DMS153 treated with DMSO at 0.1 percent for 48 hours (cell line): ENCODE data around the gene MSI2.
"Not testable (repeated sequence)": the region's sequence is repeated elsewhere in the genome, so short reads cannot be mapped to it uniquely, and the experiment has no call there.

Source experiments
- DNase-seq: peaks from one replicate; lab custom pipeline; 2025; ENCODE audit not compliant: unreplicated experiment; lab: John Stamatoyannopoulos, UW

The MSI2 gene

GRCh38 chr17:57255776-57256681 lies at the start of gene MSI2:
Gene MSI2 (plus strand): TSS chr17:57256523. CDS start chr17:57256743, 220 bp downstream.
- peak; percentile 50 for DNase-seq

DNA sequence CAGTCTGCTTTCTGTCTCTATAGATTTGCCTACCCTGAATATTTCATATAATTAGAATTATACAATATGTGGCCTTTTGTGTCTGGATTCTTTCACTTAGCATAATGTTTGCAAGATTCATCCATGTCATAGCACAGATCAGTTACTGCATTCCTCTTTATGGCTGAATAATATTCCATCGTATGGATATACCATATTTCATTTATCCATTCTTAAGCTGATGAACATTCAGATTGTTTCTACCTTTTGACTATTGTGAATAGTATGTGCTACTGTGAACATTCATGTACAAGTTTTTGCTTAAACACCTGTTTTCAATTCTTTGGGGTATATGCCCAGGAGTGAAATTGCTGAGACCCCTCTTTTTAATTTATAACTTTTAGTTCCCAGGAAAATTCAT lies 49.4 kb upstream of the MSI2 start:
- no peak for DNase-seq

- DNase-seq = no peak
Observed at GRCh38 chr17:57207396-57207795, 48.9 kb upstream of the MSI2 start.

- DNase-seq = no peak
Observed at GRCh38 chr17:57210224-57210553, 46.1 kb upstream of the MSI2 start.

DNA sequence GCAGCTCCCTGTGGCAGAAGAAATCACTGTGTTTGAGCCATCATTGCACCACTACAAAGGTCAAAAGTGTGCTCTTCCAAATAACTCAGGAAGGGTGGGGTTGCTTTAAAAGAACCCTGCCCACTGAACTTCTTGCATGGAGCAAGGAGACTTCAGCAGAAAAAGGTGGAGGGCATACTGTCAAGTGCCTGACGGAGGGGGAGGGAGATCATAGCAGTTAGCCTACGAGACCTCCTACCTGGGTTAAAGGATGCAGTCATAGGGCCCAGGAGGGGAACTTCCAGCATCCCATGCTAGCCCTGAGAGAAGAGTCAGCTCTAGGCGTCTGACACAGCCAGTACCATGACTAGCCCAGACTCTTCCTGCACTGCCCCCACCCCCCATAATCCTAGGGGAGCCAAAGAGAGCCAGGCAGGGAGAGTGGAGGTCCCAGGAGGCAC lies 45.3 kb upstream of the MSI2 start:
- DNase-seq = no peak

DNA sequence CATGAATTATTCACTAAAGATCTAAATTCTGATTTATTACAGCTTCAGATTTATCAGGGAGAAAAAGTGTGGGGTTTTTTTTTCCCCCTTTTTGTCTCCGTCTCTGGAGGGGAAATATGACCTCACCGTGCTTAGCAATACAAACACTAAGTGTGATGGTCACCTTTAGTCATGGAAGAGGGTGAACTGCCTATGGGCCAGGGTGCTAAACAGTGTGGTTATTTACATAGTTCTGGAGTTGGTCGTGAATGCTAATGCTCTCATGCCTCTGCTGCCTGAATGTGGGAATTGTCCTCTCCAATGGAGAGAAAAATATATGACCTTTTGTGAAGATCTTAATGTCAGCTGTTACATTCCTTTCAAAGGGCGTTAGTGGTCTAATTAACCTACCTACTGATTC lies 44.8 kb upstream of the MSI2 start:
- DNase-seq = no peak

DNA sequence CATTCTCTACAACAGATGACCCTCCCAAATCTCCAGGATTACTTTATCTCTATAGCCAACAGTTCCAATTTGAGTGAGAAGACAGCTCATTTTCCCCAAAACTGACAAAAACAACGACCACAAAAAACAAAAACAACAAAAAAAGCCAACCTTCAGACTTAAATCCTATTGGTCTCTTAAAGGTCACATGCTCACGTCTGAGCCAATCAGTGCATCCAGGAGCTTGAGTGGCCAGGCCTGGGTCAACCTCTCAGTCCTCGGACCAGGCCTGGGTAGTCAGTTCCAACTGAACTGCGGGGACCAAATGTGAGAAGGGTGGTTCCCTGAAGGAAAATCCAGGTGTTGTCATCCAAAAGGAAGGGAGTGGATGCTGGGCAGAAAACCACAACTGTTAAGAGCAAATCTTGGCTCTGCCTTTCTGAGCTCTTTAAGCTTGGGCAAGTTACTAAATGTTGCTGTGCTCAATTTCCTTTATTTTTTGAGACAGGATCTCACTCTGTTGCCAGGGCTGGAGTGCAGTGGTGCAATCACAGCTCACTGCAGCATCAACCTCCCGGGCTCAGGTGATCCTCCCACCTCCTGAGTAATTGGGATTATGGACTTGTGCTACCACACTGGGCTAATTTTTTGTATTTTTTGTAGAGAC lies 43.0 kb upstream of the MSI2 start:
- DNase-seq = no peak

DNA sequence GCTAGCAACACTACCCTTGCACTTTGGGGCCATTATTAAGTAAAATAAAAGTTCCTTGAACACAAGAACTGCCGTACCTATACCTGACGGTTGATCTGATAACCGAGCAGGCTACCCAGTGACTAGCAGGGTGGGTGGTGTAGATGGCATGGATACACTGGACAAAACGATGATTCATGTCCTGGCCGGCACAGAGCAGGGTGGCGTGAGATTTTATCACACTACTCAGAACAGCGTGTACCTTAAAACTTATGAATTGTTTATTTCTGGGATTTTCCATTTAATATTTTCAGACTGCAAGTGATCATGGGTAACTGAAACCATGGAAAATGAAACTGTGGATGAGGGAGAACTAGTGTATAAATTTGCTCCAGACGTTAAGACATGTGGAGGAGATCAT lies 41.0 kb upstream of the MSI2 start:
- no peak for DNase-seq

DNA sequence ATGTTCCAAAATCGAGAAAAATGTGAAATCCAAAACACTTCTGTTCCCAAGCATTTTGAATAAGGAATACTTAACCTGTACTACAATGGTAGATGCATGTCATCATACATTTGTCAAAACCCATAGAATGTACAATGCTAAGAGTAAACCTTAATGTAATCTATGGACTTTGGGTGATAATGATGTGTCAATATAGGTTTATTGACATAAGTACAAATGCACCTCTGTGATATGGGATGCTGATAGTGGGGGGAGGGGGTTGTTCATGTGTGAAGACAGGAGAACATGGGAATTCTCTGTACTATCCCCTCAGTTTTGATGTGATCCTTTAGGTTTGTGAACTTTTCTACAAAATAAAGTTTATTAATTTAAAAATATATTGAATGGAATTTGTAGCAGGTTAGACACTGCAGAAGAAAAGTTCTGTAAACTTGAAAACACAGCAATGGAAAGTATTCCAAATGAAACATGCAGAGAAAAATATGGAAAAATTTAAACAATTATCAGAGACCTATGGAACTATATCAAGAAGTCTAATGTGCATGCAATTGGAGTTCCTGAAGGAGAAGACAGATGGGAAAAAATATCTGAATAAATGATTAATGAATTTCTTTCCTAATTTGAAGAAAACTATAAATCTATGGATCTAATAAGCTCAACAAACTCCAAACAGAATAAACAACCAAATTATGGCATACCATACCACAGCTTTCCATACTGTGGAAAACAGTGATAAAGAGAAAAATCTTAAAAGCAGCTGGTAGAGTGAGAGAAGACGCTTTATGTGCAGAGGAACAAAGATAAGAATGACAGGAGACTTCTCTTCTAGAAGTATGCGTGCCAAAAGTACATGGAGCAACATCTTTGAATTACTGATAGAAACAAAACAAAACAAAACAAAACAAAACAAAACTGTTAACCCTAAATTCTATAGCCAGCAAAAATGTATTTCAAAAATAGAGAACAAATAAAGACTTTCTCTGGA lies 34.7 kb upstream of the MSI2 start:
- DNase-seq = no peak

GRCh38 chr17:57222422-57222821 lies 33.9 kb upstream of the MSI2 start:
- DNase-seq = not testable (repeated sequence)

DNA sequence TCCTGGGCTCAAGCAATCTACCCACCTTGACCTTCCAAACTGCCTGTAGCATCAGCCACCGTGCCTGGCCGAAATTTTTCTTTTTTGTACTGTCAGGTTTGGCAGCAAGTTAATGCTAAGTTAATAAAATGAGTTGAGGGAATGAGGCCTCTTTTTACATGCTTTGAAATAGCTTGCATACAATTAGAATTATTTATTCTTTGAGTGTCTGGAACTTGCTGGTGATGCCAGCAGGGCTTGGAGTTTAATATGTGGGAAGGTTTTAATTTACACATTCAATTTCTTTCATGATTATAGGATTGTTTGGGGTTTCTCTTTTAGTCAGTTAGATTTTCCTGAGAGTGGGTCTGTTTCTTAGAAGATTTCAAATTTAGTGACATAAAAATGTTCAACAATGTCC lies 31.2 kb upstream of the MSI2 start:
- DNase-seq = no peak

DNA sequence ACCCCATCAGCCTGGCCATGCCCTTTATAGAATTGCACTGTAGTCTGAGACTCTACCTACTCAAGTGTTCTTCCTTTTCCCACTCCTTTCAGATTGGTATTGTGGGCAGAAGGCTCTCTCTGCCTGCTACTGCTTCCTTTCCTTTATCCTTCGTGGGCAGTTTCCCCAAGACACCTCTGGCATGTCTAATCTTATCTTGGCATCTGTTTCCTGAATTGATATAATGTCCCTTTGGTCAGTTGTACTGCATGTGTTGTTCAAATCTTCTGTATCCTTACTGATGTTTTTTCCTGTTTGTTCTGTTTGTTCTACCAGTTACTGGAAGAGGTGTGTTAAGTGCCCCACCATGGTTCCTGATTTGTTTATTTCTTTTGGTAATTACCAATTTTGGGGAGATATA lies 29.5 kb upstream of the MSI2 start:
- no peak for DNase-seq

- DNase-seq = no peak
Observed at GRCh38 chr17:57228911-57229310, 27.4 kb upstream of the MSI2 start.

- no peak for DNase-seq
Observed at GRCh38 chr17:57234061-57234738, 22.1 kb upstream of the MSI2 start.

GRCh38 chr17:57234739-57235092 lies 21.6 kb upstream of the MSI2 start:
- DNase-seq = no peak

DNA sequence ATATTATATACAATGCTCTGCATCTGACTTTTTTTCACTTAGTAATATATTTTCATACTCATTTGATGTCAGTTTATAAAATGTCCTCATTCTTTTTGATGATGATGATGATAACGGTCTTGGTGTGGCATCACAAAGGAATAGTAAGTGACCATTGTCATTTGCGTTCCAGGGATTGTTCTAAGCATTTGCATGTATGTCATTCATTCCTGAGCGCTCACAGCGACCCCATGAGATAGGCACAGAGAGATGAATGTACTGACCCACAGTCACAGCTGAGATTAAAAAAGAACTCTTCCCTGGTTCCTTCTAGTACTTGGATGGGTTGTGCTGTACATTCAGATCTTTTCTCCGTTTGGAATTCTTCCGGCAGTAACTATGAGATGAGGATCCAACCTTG lies 21.2 kb upstream of the MSI2 start:
- DNase-seq = no peak

GRCh38 chr17:57236686-57237299 lies 19.5 kb upstream of the MSI2 start:
- DNase-seq = peak; percentile 34

DNA sequence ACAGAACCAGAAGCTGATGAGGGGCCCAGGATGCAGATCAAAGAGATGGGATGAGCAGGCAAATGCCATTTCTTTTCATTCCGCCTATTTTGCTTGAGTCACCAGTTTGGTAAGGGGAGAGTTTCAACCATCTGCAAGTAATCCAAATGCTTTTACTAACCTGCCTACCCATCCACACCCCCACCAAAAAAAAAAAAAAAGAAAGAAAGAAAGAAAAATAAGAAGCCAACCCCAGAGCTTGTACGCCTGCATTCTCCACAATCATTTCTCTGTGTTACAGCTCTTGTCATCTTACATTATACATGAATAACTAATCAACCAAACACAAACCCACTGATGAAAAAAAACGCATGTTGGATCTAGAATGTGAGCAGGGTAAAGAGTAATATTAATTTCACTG lies 15.7 kb upstream of the MSI2 start:
- DNase-seq = no peak

DNA sequence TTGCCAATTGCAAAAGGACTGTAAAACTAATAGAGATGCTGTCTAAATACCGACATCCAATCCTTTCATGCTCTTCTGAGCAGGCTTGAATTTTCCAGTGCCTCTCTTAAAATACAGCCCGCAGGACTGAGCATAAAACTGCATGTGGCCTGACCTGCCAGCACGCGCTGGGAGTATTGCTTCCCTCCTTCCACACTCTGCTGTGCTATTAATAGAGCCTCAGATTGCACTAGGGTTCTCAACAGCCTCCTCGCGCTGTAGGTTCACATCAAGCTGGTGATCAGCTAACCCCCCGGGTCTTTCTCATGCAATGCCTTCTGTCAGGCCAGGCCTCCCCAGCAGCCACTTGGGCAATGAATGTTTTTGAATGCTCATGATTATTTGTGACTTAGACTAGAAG lies 14.2 kb upstream of the MSI2 start:
- no peak for DNase-seq

DNA sequence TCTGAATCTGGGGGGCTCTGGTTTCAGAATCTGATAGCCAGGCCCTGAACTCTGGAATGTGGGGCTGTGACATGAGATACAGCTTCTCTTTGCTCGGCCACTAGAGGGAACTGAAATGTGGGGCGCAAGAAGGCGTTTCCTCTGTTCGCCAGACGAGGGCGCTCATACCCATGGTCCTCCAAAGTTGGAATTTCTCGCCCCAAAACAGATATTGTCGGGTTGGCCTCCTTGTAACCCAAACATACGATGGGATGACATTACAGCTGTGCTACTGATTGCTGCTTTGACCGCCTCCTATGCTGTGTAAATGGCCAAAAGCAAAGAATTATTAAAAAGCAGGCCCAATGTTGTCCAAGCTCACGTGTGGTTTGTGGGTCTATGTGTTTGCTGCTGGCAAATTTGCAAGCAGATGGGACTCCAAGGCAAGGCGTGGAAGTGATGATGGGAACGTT lies 13.1 kb upstream of the MSI2 start:
- DNase-seq = peak; percentile 50
